Ishikawa (cell line): ENCODE measurements around the gene IRS2.

Experiments
- CEBPB ChIP-seq: IDR thresholded peaks from 2 replicates; pipeline ENCODE4 v1.6.1; 2012
- CREB1 ChIP-seq: IDR thresholded peaks from 2 replicates; pipeline ENCODE4 v1.6.1; 2012; ENCODE audit warnings: low read depth
- EGR1 ChIP-seq: IDR thresholded peaks from 2 replicates; pipeline ENCODE4 v1.6.1; 2012
- EP300 ChIP-seq: IDR thresholded peaks from 2 replicates; pipeline ENCODE4 v1.6.1; 2012; ENCODE audit warnings: borderline replicate concordance
- FOXM1 ChIP-seq: IDR thresholded peaks from 2 replicates; pipeline ENCODE4 v1.6.1; 2012; ENCODE audit warnings: low read depth, borderline replicate concordance
- MAX ChIP-seq: IDR thresholded peaks from 2 replicates; pipeline ENCODE4 v1.6.1; 2012
- NFIC ChIP-seq: IDR thresholded peaks from 2 replicates; pipeline ENCODE4 v1.6.1; 2012
- RAD21 ChIP-seq: IDR thresholded peaks from 2 replicates; pipeline ENCODE4 v1.6.1; 2012; ENCODE audit warnings: low read depth
- REST ChIP-seq: IDR thresholded peaks from 2 replicates; pipeline ENCODE4 v1.6.1; 2012; ENCODE audit warnings: low read depth, mild to moderate bottlenecking
- TAF1 ChIP-seq: IDR thresholded peaks from 2 replicates; pipeline ENCODE4 v1.6.1; 2012; ENCODE audit warnings: low read depth, mild to moderate bottlenecking
- TCF12 ChIP-seq: IDR thresholded peaks from 2 replicates; pipeline ENCODE4 v1.6.1; 2012; ENCODE audit warnings: low read depth
- TEAD4 ChIP-seq: IDR thresholded peaks from 2 replicates; pipeline ENCODE4 v1.6.1; 2012
- USF1 ChIP-seq: IDR thresholded peaks from 2 replicates; pipeline ENCODE4 v1.6.1; 2012
- YY1 ChIP-seq: IDR thresholded peaks from 2 replicates; pipeline ENCODE4 v1.6.1; 2012; ENCODE audit warnings: low read depth
- ZBTB7A ChIP-seq: IDR thresholded peaks from 2 replicates; pipeline ENCODE4 v1.6.1; 2012; ENCODE audit warnings: low read depth

The IRS2 gene

GRCh38 chr13:109730812-109731335 lies 55.5 kb downstream of the IRS2 start:
- TF ChIP-seq EGR1: no peak
- TF ChIP-seq TCF12: no peak
- no peak for TF ChIP-seq RAD21
- no peak for TF ChIP-seq EP300

GRCh38 chr13:109728791-109729731 lies 57.3 kb downstream of the IRS2 start:
- no peak for TF ChIP-seq YY1
- TF ChIP-seq CREB1: no peak
- TF ChIP-seq MAX: no peak
- no peak for TF ChIP-seq USF1
- no peak for TF ChIP-seq TEAD4
- TF ChIP-seq ZBTB7A: no peak
- no peak for TF ChIP-seq TCF12
- TF ChIP-seq NFIC: no peak
- TF ChIP-seq EP300: no peak
- no peak for TF ChIP-seq REST

GRCh38 chr13:109728061-109728460 lies 58.3 kb downstream of the IRS2 start:
- TF ChIP-seq YY1: no peak
- no peak for TF ChIP-seq CREB1
- TF ChIP-seq ZBTB7A: no peak
- TF ChIP-seq CEBPB: no peak
- no peak for TF ChIP-seq RAD21
- no peak for TF ChIP-seq EGR1
- no peak for TF ChIP-seq REST
- TF ChIP-seq MAX: no peak

- no peak for TF ChIP-seq ZBTB7A
- TF ChIP-seq EGR1: no peak
- no peak for TF ChIP-seq MAX
- no peak for TF ChIP-seq TAF1
- no peak for TF ChIP-seq FOXM1
- TF ChIP-seq EP300: no peak
- no peak for TF ChIP-seq YY1
- TF ChIP-seq NFIC: no peak
- no peak for TF ChIP-seq CEBPB
- TF ChIP-seq USF1: no peak
- TF ChIP-seq RAD21: no peak
- no peak for TF ChIP-seq CREB1
- TF ChIP-seq REST: no peak
- TF ChIP-seq TCF12: no peak
- TF ChIP-seq TEAD4: no peak
These were observed 59.1 kb downstream of the IRS2 start for GRCh38 chr13:109727251-109727650.
